Liver (tissue), 9 donors: ENCODE results near the gene WASF2. TPM values are rescaled to one million over a fixed set of nuclear protein-coding genes. Genes with fewer than 3 reads are reported as not detected.

Experiments
- DNase-seq: peaks from one replicate; pipeline ENCODE4 v3.0.0-alpha.2; 2017; ENCODE audit warnings: low spot score
- H3K27ac ChIP-seq, 2 donors: one replicate each; pipeline ENCODE4 v1.7.0; 2013; ENCODE audit warnings: inconsistent platforms in 2 of 2, low read length in 2 of 2, control low read depth in 1 of 2, low read depth in 1 of 2, mild to moderate bottlenecking in 1 of 2
- H3K27me3 ChIP-seq, 4 donors: one replicate each; pipeline versions ENCODE4 v1.6.1 to v1.7.0; 2013; ENCODE audit warnings: low read length in 3 of 4, inconsistent platforms in 1 of 4, mild to moderate bottlenecking in 1 of 4, moderate library complexity in 1 of 4; ENCODE audit not compliant: control insufficient read depth in 4 of 4, insufficient read depth in 4 of 4
- H3K36me3 ChIP-seq, 4 donors: one replicate each; pipeline versions ENCODE4 v1.6.1 to v1.7.0; 2013; ENCODE audit warnings: low read length in 3 of 4, mild to moderate bottlenecking in 3 of 4, low read depth in 1 of 4, moderate library complexity in 1 of 4; ENCODE audit not compliant: control insufficient read depth in 4 of 4, insufficient read depth in 3 of 4
- H3K4me1 ChIP-seq, 4 donors: one replicate each; pipeline versions ENCODE4 v1.6.1 to v1.7.0; 2013; ENCODE audit warnings: low read length in 3 of 4, mild to moderate bottlenecking in 3 of 4, moderate library complexity in 1 of 4; ENCODE audit not compliant: control insufficient read depth in 4 of 4, insufficient read depth in 4 of 4
- H3K4me3 ChIP-seq, 3 donors: one replicate each; pipeline versions ENCODE4 v1.6.1 to v1.7.0; 2013; ENCODE audit warnings: low read length in 3 of 3, control low read depth in 1 of 3, low read depth in 1 of 3, mild to moderate bottlenecking in 1 of 3
- H3K9ac ChIP-seq, 2 donors: one replicate each; pipeline ENCODE4 v1.7.0; 2013; ENCODE audit warnings: low read length in 2 of 2, mild to moderate bottlenecking in 2 of 2, moderate library complexity in 2 of 2, control low read depth in 1 of 2, low read depth in 1 of 2
- H3K9me3 ChIP-seq, 4 donors: one replicate each; pipeline versions ENCODE4 v1.6.1 to v1.7.0; 2013; ENCODE audit warnings: low read length in 3 of 4; ENCODE audit not compliant: control insufficient read depth in 4 of 4
- ATF3 ChIP-seq: IDR thresholded peaks from 2 replicates; pipeline ENCODE4 v1.6.1; 2016; ENCODE audit warnings: antibody characterized with exemption
- CTCF ChIP-seq: fragments of 150-350 bp; IDR thresholded peaks from 2 replicates; pipeline ENCODE4 v1.5.1; 2017; ENCODE audit warnings: improper control_type of control experiment, low read depth, low read length; ENCODE audit not compliant: missing input control
- EGR1 ChIP-seq, 2 donors: IDR thresholded peaks; 2 replicates each; pipeline ENCODE4 v1.6.1; 2016 to 2018; ENCODE audit warnings: antibody characterized with exemption in 2 of 2, low read depth in 2 of 2
- FOXA1 ChIP-seq: IDR thresholded peaks from 2 replicates; pipeline ENCODE4 v1.6.1; 2016; ENCODE audit warnings: antibody characterized with exemption
- FOXA2 ChIP-seq: IDR thresholded peaks from 2 replicates; pipeline ENCODE4 v1.6.1; 2016; ENCODE audit warnings: antibody characterized with exemption
- GABPA ChIP-seq, 2 donors: IDR thresholded peaks in 1 of 2; conservative IDR thresholded peaks in 1 of 2; 2 replicates each; pipeline ENCODE4 v1.6.1; 2016; ENCODE audit warnings: antibody characterized with exemption in 2 of 2, mild to moderate bottlenecking in 1 of 2, moderate library complexity in 1 of 2
- HNF4A ChIP-seq, 2 donors: conservative IDR thresholded peaks; 2 replicates each; pipeline ENCODE4 v1.6.1; 2016; ENCODE audit warnings: antibody characterized with exemption in 2 of 2, mild to moderate bottlenecking in 2 of 2
- HNF4G ChIP-seq: IDR thresholded peaks from 2 replicates; pipeline ENCODE4 v1.6.1; 2016; ENCODE audit warnings: antibody characterized with exemption
- JUND ChIP-seq, 2 donors: IDR thresholded peaks; 2 replicates each; pipeline ENCODE4 v1.6.1; 2016; ENCODE audit warnings: antibody characterized with exemption in 2 of 2
- MAX ChIP-seq: IDR thresholded peaks from 2 replicates; pipeline ENCODE4 v1.6.1; 2016; ENCODE audit warnings: antibody characterized with exemption
- NR2F2 ChIP-seq: IDR thresholded peaks from 2 replicates; pipeline ENCODE4 v1.6.1; 2016; ENCODE audit warnings: antibody characterized with exemption
- RAD21 ChIP-seq, 2 donors: IDR thresholded peaks; 2 replicates each; pipeline ENCODE4 v1.6.1; 2016; ENCODE audit warnings: antibody characterized with exemption in 2 of 2, mild to moderate bottlenecking in 2 of 2
- RXRA ChIP-seq, 2 donors: IDR thresholded peaks; 2 replicates each; pipeline ENCODE4 v1.6.1; 2017 to 2018; ENCODE audit warnings: antibody characterized with exemption in 2 of 2, mild to moderate bottlenecking in 1 of 2
- SP1 ChIP-seq: IDR thresholded peaks from 2 replicates; pipeline ENCODE4 v1.6.1; 2018; ENCODE audit warnings: antibody characterized with exemption, mild to moderate bottlenecking
- TAF1 ChIP-seq: conservative IDR thresholded peaks from 2 replicates; pipeline ENCODE4 v1.6.1; 2016; ENCODE audit warnings: antibody characterized with exemption, mild to moderate bottlenecking
- YY1 ChIP-seq: IDR thresholded peaks from 2 replicates; pipeline ENCODE4 v1.6.1; 2016; ENCODE audit warnings: antibody characterized with exemption, mild to moderate bottlenecking
- WGBS: extraction: QIAGEN DNeasy Blood & Tissue Kit; methylation state at CpG from one replicate; pipeline ENCODE4 v1.1.7; 2013; 5-methylcytosine and 5-hydroxymethylcytosine counted together
- polyA plus RNA-seq, 2 donors: library from polyadenylated mRNA; stranded (reverse) in 1 of 2; unstranded in 1 of 2; fragments of 200-250 nt in 1 of 2; fragments of >200 nt in 1 of 2; fragmentation: Nextera tagmentation in 1 of 2; extraction: Ambion mirVana in 1 of 2; gene quantifications; one replicate each; pipeline versions ENCODE4 v1.2.1 to v1.2.3, GENCODE V29; 2013 to 2015
- total RNA-seq, 2 donors: library from RNA; depleted of rRNA; stranded (reverse); fragments of >200 nt; gene quantifications; one replicate each; pipeline ENCODE4 v1.2.3, GENCODE V29; 2014
- TF ChIP-seq, protein P1 (sequence below): IDR thresholded peaks from 2 replicates; pipeline ENCODE4 v1.6.1; 2016; ENCODE audit warnings: antibody characterized with exemption
- TF ChIP-seq, protein P2 (sequence below): IDR thresholded peaks from 2 replicates; pipeline ENCODE4 v1.6.1; 2016; ENCODE audit warnings: antibody characterized with exemption, mild to moderate bottlenecking
- donor health status: healthy.
- donor health status: healthy.
- donor health status: healthy.
- donor health status: healthy.
- donor health status: healthy.

WASF2 gene
- total and polyA plus RNA-seq, 4 donors: 11.6 to 37.7 (median 18.7) TPM

GRCh38 chr1:27517907-27518718 is 28.1 kb upstream of the WASF2 start:
- H3K9me3 ChIP-seq: no peaks in the 10 kb centered on the region
- H3K27me3 ChIP-seq: no peaks in the 10 kb centered on the region
- no peak for DNase-seq
- H3K4me1 ChIP-seq: peaks cover 2 to 23% (median 11%) of the 10 kb centered on the region in 4 donors
- H3K9ac ChIP-seq: no peak overlapping the region
- TF ChIP-seq HNF4G (no peak), FOXA1 (no peak), RXRA (IDR thresholded peaks at IDR 0.05) (no peak), GABPA (IDR thresholded peaks at IDR 0.05 in 1 of 2, conservative IDR thresholded peaks at IDR 0.05 in 1 of 2) (no peak), MAX (no peak), CTCF (no peak), EGR1 (IDR thresholded peaks at IDR 0.05; ENCODE audit: low read depth in 2 of 2) (no peak), JUND (IDR thresholded peaks at IDR 0.05) (no peak), NR2F2 (no peak), SP1 (no peak), TAF1 (no peak), HNF4A (conservative IDR thresholded peaks at IDR 0.05) (no peak), ATF3 (no peak), FOXA2 (no peak), RAD21 (IDR thresholded peaks at IDR 0.05) (no peak), YY1 (no peak)
- TF ChIP-seq, protein P1, sequence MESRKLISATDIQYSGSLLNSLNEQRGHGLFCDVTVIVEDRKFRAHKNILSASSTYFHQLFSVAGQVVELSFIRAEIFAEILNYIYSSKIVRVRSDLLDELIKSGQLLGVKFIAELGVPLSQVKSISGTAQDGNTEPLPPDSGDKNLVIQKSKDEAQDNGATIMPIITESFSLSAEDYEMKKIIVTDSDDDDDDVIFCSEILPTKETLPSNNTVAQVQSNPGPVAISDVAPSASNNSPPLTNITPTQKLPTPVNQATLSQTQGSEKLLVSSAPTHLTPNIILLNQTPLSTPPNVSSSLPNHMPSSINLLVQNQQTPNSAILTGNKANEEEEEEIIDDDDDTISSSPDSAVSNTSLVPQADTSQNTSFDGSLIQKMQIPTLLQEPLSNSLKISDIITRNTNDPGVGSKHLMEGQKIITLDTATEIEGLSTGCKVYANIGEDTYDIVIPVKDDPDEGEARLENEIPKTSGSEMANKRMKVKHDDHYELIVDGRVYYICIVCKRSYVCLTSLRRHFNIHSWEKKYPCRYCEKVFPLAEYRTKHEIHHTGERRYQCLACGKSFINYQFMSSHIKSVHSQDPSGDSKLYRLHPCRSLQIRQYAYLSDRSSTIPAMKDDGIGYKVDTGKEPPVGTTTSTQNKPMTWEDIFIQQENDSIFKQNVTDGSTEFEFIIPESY: no peak
- TF ChIP-seq, protein P2, sequence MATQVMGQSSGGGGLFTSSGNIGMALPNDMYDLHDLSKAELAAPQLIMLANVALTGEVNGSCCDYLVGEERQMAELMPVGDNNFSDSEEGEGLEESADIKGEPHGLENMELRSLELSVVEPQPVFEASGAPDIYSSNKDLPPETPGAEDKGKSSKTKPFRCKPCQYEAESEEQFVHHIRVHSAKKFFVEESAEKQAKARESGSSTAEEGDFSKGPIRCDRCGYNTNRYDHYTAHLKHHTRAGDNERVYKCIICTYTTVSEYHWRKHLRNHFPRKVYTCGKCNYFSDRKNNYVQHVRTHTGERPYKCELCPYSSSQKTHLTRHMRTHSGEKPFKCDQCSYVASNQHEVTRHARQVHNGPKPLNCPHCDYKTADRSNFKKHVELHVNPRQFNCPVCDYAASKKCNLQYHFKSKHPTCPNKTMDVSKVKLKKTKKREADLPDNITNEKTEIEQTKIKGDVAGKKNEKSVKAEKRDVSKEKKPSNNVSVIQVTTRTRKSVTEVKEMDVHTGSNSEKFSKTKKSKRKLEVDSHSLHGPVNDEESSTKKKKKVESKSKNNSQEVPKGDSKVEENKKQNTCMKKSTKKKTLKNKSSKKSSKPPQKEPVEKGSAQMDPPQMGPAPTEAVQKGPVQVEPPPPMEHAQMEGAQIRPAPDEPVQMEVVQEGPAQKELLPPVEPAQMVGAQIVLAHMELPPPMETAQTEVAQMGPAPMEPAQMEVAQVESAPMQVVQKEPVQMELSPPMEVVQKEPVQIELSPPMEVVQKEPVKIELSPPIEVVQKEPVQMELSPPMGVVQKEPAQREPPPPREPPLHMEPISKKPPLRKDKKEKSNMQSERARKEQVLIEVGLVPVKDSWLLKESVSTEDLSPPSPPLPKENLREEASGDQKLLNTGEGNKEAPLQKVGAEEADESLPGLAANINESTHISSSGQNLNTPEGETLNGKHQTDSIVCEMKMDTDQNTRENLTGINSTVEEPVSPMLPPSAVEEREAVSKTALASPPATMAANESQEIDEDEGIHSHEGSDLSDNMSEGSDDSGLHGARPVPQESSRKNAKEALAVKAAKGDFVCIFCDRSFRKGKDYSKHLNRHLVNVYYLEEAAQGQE: no peak
- no peak overlapping the region for H3K27ac ChIP-seq
- WGBS: 79% methylated on average over 21 of the region's 21 CpGs
- no peaks in the 10 kb centered on the region for H3K36me3 ChIP-seq
- no peak overlapping the region for H3K4me3 ChIP-seq
